Thoracic aorta (tissue), 2 donors: ENCODE results near the gene MBD6. TPM values are rescaled to one million over a fixed set of nuclear protein-coding genes. Genes with fewer than 3 reads are reported as not detected.

Source experiments
- ATAC-seq: fragments of 150-250 bp; one replicate; pipeline ENCODE4 v1.8.0; 2017; ENCODE audit warnings: low read depth; ENCODE audit not compliant: insufficient number of reproducible peaks, low FRiP score
- DNase-seq: peaks from one replicate; pipeline ENCODE4 v3.0.0-alpha.2; 2020; ENCODE audit warnings: low spot score
- H3K27ac ChIP-seq, 2 donors: fragments of 200-600 bp; sonication (generic); 1 replicate in 1 of 2; 2 replicates in 1 of 2; pipeline ENCODE4 v1.5.1; 2016; ENCODE audit warnings: mild to moderate bottlenecking in 2 of 2, moderate library complexity in 2 of 2
- H3K27me3 ChIP-seq: fragments of 200-600 bp; sonication (generic); replicated peaks from 2 replicates; pipeline ENCODE4 v1.6.0; 2016; ENCODE audit warnings: mild to moderate bottlenecking; ENCODE audit not compliant: insufficient read depth
- H3K36me3 ChIP-seq: fragments of 200-600 bp; sonication (generic); one replicate; pipeline ENCODE4 v1.5.1; 2016
- H3K4me1 ChIP-seq, 2 donors: fragments of 200-600 bp; sonication (generic); 1 replicate in 1 of 2; 2 replicates in 1 of 2; pipeline versions ENCODE4 v1.5.1 to v1.6.0; 2016; ENCODE audit warnings: low read depth in 2 of 2, mild to moderate bottlenecking in 1 of 2; ENCODE audit not compliant: control insufficient read depth in 1 of 2
- H3K4me3 ChIP-seq: fragments of 200-600 bp; sonication (generic); 2 replicates; pipeline ENCODE4 v1.5.1; 2016; ENCODE audit warnings: mild to moderate bottlenecking
- H3K9me3 ChIP-seq: fragments of 200-600 bp; sonication (generic); 2 replicates; pipeline ENCODE4 v1.5.1; 2016
- total RNA-seq, 2 donors: library from RNA; depleted of rRNA; stranded (reverse); fragments of >200 nt; gene quantifications; one replicate each; pipeline versions ENCODE4 v1.1.0 to v1.2.3, GENCODE V29; 2016
- TF ChIP-seq, protein P1 (sequence below): fragments of 200-600 bp; sonication (generic); IDR thresholded peaks from one replicate; pipeline ENCODE4 v1.5.1; 2019; ENCODE audit warnings: antibody characterized with exemption

Gene MBD6
- total RNA-seq, 2 donors from 2014 or later, result 39.2 to 54.3 TPM

- ATAC-seq (no peak), DNase-seq (no peak)
- H3K9me3 ChIP-seq, result no peaks in the 10 kb centered on the region
- H3K4me1 ChIP-seq, result peaks cover 9% of the 10 kb centered on the region in 2 donors
- H3K4me3 ChIP-seq, result no peak overlapping the region
- H3K27me3 ChIP-seq, result no peaks in the 10 kb centered on the region
- peaks cover 8% of the 10 kb centered on the region for H3K36me3 ChIP-seq
- no peak overlapping the region for H3K27ac ChIP-seq
- TF ChIP-seq, protein P1, sequence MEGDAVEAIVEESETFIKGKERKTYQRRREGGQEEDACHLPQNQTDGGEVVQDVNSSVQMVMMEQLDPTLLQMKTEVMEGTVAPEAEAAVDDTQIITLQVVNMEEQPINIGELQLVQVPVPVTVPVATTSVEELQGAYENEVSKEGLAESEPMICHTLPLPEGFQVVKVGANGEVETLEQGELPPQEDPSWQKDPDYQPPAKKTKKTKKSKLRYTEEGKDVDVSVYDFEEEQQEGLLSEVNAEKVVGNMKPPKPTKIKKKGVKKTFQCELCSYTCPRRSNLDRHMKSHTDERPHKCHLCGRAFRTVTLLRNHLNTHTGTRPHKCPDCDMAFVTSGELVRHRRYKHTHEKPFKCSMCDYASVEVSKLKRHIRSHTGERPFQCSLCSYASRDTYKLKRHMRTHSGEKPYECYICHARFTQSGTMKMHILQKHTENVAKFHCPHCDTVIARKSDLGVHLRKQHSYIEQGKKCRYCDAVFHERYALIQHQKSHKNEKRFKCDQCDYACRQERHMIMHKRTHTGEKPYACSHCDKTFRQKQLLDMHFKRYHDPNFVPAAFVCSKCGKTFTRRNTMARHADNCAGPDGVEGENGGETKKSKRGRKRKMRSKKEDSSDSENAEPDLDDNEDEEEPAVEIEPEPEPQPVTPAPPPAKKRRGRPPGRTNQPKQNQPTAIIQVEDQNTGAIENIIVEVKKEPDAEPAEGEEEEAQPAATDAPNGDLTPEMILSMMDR, result no peak
Measured at GRCh38 chr12:57541717-57542116, 19.1 kb downstream of the MBD6 start.

GRCh38 chr12:57543581-57543980 is 21.0 kb downstream of the MBD6 start:
- ATAC-seq, result no peak
- H3K4me1 ChIP-seq, result peaks cover 9 to 14% of the 10 kb centered on the region in 2 donors
- no peaks in the 10 kb centered on the region for H3K36me3 ChIP-seq

DNA sequence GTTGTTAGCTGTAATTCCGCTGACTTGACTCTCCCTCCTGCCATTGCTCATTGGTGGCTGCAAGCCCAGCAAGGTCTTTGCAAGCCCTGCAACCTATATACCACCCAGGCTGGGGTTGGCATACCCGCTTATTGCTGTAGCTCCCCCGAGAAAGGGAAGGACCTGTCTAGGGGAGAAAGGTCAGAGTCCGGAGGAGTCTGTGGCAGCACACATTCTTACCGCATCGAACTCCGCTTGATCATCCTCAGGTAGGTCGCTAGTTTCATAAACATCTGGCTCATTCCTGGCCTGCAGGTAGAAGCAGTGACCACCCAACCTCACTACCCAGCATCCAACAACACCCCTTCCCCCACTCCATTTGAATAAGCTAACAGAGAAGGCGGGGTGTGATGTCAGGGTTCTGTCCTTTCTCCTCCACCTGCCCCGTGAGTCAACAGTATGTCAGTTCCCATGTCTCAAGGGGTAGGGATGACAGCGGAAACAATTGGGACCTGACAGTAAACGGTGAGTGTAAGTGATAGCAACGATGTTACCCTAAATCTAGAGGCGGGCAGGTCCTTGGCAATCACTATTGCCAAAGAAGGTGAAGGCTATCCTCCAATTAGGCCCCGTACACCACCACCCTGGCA is 23.3 kb downstream of the MBD6 start:
- Histone ChIP-seq H3K27me3 (no peaks in the 10 kb centered on the region), H3K9me3 (no peaks in the 10 kb centered on the region), H3K4me3 (peak overlapping the region; percentile 94), H3K36me3 (no peaks in the 10 kb centered on the region), H3K4me1 (peaks cover 9 to 29% of the 10 kb centered on the region in 2 donors), H3K27ac (no peak overlapping the region)
- ATAC-seq, result no peak
- TF ChIP-seq, protein P1, result no peak
- no peak for DNase-seq

More at GRCh38 chr12:57543581-57543980, 21.0 kb downstream of the MBD6 start:
- Histone ChIP-seq H3K4me3 (no peak overlapping the region), H3K9me3 (no peaks in the 10 kb centered on the region), H3K27me3 (no peaks in the 10 kb centered on the region), H3K27ac (no peak overlapping the region)
- TF ChIP-seq, protein P1, result no peak
- no peak for DNase-seq

GRCh38 chr12:57546438-57547287 is 24.0 kb downstream of the MBD6 start, which contains the start of gene DCTN2:
Gene DCTN2 (minus strand): TSS chr12:57547192. CDS start chr12:57547063, 129 bp downstream.
- H3K4me1 ChIP-seq, result peaks cover 9 to 29% of the 10 kb centered on the region in 2 donors
- TF ChIP-seq, protein P1, result no peak

More at GRCh38 chr12:57546438-57547287, 24.0 kb downstream of the MBD6 start, which contains the start of gene DCTN2:
- DNase-seq (peak; percentile 94), ATAC-seq (peak; percentile 86)
- Histone ChIP-seq H3K4me3 (peak within 1 kb of the TSS; percentile 94), H3K27ac (peak within 1 kb of the TSS; percentile 71 to 80), H3K9me3 (no peaks in the 10 kb centered on the region), H3K27me3 (no peaks in the 10 kb centered on the region), H3K36me3 (no peaks in the 10 kb centered on the region)
